ENCODE data around the gene VASN. TPM values are rescaled to one million over a fixed set of nuclear protein-coding genes. Genes with fewer than 3 reads are reported as not detected.

Gene VASN
- total RNA-seq, 1 donor from 2014 or later: 20.6 TPM

DNA sequence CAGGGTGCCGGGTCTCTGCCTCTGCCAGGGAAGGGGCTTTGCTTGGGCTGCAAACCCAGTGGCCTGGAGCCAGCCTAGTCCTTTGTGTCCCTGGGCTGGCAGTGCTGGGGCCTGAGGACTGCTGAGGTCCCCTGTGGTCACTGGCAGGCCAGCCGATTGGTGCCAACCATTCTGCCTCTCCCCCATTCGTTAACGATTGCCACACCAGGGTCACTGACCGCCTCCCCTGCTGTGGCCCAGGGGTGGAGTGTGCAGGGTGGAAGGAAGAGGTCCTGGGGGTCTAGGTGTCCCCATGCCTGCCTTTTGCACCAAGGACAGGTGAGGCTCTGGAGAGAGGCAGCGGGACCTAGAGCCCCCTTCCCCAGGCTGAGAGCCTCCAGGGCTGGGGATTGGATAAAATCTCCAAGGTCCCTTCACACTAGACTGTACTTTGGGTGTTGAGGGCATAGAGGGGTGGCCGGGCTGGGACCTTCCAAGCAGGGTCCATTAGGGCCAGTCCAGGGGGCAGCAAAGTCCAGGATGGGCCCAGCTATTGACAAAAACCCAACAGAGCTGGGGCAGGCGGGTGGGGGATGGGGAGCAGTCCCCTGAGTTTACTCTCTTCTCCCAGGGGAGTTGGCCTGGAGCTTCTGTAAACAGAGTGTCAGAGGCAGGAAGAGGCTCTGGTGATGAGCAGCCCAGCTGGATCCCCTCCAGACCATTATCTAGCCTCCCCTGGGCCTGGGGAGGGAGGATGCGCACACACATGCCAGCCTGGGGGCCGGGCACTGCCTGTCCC, 1.1 kb downstream of the VASN start:
- DNase-seq: peak; percentile 17

DNA sequence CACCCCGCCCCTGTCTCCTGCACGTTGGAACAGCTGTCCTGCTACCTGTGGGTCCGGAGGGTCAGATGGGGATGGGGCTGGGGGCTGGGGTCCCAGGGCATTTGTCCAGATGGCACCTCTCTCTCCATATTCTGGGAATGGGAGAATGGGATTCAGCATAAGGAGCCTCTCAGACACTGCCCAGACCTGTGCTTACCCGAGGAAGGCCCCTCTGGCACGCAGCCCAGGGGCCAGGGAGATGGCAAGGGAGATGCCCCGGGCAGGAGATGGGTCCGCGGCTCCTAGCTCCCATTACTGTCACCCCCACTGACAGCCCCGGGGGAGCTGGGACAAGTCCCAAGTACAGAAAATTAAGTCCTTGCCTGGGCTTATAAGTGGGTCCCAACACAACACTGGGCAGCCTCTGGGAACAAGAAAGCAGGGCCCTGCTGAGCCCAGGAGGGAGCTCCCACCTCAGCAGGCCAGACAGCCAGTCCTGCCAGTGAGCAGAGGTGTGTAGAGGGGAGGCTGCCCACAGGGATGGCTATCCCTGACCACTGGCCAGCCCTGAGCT, 1.8 kb downstream of the VASN start:
- DNase-seq: peak; percentile 18

- peak; percentile 82 for DNase-seq
Observed at GRCh38 chr16:4373909-4374742, 2.5 kb downstream of the VASN start.

GRCh38 chr16:4375717-4376116, 4.1 kb downstream of the VASN start:
- no peak for DNase-seq

GRCh38 chr16:4376126-4376892, 4.7 kb downstream of the VASN start:
- DNase-seq: no peak

- DNase-seq: no peak
Observed at GRCh38 chr16:4376893-4377572, 5.4 kb downstream of the VASN start.

DNA sequence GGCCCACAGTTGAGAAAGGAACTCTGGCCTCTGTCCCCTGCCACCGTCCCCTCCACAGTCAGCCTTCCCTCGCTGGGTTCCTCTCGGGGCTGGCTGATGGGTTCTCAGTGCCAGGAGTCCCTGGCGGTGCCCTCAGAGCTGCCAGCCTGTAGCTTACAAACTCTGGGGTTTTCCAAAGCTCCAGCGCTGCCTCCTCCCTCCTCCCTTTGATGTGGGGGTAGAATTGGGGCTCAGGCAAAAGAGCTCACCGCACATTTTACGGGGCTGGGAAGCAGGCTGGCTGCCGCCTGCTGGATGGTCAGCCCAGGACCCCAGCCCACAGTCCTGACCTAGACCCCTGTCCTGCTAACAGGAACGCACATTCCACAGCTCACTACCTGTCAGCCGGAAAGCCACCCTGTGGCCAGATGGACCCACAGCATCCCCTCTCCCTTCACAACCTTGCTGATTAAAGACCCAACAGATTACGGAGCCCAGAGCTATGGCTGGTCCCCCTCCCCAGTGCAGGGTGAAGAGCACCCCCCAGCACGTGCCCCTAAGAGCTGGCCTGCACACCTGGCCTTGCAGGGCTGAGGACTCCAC, 6.0 kb downstream of the VASN start:
- no peak for DNase-seq

DNA sequence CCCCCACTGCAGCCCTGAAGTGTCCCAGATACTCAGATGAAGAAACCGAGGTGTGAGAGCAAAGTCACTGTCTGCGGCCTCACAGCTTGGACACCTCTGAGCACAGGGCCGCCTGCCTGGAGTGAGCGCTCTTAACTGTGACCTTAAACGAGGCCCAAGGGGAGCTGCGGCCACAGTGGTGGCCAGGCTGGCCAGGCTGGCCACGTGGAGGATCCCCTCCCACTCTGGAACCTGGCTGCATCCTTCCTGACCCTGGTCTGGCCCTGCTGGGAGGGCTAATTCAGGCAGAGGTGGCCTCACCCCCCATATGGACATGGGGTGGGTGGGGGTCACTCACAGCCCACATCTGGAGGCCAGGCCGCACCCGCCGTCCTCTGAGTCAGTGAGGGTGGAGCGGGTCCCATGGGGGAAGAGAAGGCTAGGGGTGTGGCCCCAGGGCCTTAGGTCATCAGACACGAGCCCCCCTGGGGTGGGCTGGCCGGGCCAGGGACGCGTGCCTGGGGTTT, 6.6 kb downstream of the VASN start:
- no peak for DNase-seq

GRCh38 chr16:4378999-4379690, 7.5 kb downstream of the VASN start:
- DNase-seq: no peak

DNA sequence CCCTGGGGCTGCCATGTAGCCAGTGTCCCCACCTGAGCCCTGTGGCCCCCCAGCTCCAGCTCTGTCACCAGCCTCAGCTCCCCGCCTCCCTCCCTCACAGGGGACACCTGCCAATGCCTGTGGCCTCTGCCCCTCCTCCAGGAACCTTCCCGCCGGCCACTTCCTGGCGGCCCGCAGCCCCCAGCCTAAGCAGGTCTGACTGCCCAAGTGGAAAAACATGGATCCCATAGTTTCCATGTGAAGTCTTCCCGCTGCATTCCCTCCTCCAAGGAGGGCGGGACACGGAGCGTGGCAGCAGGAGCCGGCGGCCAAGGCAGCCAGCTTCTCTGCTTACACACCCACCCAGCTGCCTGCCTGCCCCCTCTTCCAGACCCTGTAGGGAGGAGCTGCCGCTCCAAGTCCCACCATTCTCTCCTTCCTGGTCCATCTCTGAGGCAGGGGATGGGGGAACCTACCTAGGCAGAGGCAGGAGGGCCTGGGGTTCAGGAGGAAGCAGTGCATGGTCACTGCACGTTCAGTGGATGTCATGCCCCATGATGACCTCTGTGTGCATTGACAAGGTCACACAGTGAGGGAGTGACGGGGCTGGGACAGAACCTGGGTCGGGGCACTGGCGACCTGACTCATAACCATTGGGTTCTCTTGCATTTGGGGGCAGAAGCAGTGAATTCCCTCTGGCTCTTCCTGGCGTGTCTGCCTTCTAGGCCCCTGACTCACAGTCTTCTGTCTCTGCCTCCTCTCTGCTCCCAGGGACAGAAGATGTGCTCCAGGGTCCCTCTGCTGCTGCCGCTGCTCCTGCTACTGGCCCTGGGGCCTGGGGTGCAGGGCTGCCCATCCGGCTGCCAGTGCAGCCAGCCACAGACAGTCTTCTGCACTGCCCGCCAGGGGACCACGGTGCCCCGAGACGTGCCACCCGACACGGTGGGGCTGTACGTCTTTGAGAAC, 8.7 kb downstream of the VASN start:
- DNase-seq: peak; percentile 49

DNA sequence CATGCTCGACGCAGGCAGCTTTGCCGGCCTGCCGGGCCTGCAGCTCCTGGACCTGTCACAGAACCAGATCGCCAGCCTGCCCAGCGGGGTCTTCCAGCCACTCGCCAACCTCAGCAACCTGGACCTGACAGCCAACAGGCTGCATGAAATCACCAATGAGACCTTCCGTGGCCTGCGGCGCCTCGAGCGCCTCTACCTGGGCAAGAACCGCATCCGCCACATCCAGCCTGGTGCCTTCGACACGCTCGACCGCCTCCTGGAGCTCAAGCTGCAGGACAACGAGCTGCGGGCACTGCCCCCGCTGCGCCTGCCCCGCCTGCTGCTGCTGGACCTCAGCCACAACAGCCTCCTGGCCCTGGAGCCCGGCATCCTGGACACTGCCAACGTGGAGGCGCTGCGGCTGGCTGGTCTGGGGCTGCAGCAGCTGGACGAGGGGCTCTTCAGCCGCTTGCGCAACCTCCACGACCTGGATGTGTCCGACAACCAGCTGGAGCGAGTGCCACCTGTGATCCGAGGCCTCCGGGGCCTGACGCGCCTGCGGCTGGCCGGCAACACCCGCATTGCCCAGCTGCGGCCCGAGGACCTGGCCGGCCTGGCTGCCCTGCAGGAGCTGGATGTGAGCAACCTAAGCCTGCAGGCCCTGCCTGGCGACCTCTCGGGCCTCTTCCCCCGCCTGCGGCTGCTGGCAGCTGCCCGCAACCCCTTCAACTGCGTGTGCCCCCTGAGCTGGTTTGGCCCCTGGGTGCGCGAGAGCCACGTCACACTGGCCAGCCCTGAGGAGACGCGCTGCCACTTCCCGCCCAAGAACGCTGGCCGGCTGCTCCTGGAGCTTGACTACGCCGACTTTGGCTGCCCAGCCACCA, 9.7 kb downstream of the VASN start:
- no peak for DNase-seq

DNA sequence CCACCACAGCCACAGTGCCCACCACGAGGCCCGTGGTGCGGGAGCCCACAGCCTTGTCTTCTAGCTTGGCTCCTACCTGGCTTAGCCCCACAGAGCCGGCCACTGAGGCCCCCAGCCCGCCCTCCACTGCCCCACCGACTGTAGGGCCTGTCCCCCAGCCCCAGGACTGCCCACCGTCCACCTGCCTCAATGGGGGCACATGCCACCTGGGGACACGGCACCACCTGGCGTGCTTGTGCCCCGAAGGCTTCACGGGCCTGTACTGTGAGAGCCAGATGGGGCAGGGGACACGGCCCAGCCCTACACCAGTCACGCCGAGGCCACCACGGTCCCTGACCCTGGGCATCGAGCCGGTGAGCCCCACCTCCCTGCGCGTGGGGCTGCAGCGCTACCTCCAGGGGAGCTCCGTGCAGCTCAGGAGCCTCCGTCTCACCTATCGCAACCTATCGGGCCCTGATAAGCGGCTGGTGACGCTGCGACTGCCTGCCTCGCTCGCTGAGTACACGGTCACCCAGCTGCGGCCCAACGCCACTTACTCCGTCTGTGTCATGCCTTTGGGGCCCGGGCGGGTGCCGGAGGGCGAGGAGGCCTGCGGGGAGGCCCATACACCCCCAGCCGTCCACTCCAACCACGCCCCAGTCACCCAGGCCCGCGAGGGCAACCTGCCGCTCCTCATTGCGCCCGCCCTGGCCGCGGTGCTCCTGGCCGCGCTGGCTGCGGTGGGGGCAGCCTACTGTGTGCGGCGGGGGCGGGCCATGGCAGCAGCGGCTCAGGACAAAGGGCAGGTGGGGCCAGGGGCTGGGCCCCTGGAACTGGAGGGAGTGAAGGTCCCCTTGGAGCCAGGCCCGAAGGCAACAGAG, 10.5 kb downstream of the VASN start:
- DNase-seq: no peak

DNA sequence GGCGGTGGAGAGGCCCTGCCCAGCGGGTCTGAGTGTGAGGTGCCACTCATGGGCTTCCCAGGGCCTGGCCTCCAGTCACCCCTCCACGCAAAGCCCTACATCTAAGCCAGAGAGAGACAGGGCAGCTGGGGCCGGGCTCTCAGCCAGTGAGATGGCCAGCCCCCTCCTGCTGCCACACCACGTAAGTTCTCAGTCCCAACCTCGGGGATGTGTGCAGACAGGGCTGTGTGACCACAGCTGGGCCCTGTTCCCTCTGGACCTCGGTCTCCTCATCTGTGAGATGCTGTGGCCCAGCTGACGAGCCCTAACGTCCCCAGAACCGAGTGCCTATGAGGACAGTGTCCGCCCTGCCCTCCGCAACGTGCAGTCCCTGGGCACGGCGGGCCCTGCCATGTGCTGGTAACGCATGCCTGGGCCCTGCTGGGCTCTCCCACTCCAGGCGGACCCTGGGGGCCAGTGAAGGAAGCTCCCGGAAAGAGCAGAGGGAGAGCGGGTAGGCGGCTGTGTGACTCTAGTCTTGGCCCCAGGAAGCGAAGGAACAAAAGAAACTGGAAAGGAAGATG, 11.2 kb downstream of the VASN start:
- DNase-seq: no peak

GRCh38 chr16:4383591-4384444, 12.2 kb downstream of the VASN start:
- DNase-seq: no peak

DNA sequence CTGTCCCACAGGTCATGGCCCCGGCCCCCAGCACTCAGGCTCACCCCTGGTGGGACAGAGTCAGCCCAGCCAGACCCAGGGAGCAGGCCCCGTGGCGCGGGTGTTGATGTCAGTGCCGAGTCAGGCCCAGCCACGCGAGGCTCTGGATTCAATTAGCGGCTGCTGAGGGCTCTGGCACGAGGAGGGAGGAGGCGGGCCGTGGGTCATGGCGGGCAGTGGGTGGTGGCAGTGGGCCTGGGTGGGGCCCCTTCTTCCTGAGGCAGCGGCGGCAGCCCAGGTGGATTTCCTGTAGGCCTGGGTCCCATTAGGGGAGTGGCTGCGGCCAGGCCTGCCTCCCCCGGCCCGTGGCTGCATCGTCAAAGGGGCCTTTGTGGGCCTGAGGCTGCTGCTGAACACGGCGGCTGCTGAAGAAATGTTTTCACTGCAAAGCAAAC, 12.9 kb downstream of the VASN start:
- DNase-seq: peak; percentile 41

Measured in skin of body (tissue), 2 donors.